Stomach smooth muscle (tissue), 2 donors: Measurements from ENCODE around the gene ULBP2.
"Not testable (repeated sequence)": the region's sequence is repeated elsewhere in the genome, so short reads cannot be mapped to it uniquely, and the experiment has no call there.

ENCODE experiments used
- H3K27ac ChIP-seq: one replicate; pipeline ENCODE4 v1.7.0; 2013; ENCODE audit warnings: mild to moderate bottlenecking, low read length, inconsistent platforms
- H3K27me3 ChIP-seq, 2 donors: one replicate each; pipeline ENCODE4 v1.7.0; 2013; ENCODE audit warnings: low read length in 2 of 2; ENCODE audit not compliant: insufficient read depth in 2 of 2, control insufficient read depth in 1 of 2
- H3K36me3 ChIP-seq, 2 donors: one replicate each; pipeline ENCODE4 v1.7.0; 2013; ENCODE audit warnings: low read length in 2 of 2; ENCODE audit not compliant: control insufficient read depth in 2 of 2, insufficient read depth in 2 of 2
- H3K4me1 ChIP-seq: one replicate; pipeline ENCODE4 v1.7.0; 2013; ENCODE audit warnings: low read length; ENCODE audit not compliant: control insufficient read depth, insufficient read depth
- H3K4me3 ChIP-seq, 2 donors: one replicate each; pipeline ENCODE4 v1.7.0; 2013; ENCODE audit warnings: low read length in 2 of 2
- H3K9ac ChIP-seq, 2 donors: one replicate each; pipeline ENCODE4 v1.7.0; 2013; ENCODE audit warnings: low read length in 2 of 2, mild to moderate bottlenecking in 1 of 2
- H3K9me3 ChIP-seq, 2 donors: one replicate each; pipeline ENCODE4 v1.7.0; 2013; ENCODE audit warnings: low read length in 2 of 2; ENCODE audit not compliant: control insufficient read depth in 2 of 2
- donor health status: healthy.
- donor health status: Pancreatic carcinoma.

Gene ULBP2

GRCh38 chr6:149900620-149901443, 41.0 kb upstream of the ULBP2 start:
- Histone ChIP-seq H3K27ac (no peak overlapping the region), H3K36me3 (no peaks in the 10 kb centered on the region), H3K27me3 (no peaks in the 10 kb centered on the region), H3K9me3 (no peaks in the 10 kb centered on the region), H3K4me3 (no peak overlapping the region), H3K4me1 (peaks cover 25% of the 10 kb centered on the region), H3K9ac (no peak overlapping the region)

DNA sequence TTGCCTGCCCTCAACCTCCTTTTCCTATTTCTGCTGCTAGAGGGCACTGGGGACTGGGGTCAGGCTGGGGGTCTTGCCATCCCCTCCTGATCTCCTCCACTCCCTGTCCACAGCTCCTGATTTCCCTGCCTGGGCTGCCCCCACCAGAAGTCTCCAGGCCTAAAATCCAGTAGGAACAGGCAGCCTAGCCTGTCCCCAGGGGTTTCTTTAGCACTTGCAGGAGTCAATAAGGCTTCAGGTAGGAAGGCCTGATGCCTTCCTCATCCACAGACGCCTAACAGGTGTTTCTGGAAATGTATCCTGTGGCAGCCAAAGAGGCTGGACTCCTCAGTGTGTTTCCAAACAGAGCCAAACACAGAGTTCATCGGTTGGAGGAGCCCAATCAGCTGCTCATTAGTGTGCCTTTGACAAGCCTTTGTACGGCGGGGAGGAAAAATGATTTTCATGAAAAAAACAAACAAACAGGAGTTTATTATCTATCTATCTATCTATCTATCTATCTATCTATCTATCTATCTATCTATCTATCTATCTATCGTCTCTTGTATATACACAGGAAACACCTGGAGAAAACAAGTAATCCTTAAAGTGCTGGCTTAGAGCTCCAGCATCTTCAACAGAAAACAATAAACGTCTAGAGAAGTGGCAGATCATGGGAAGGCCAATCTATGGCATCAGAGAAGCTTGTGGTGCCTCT, 40.2 kb upstream of the ULBP2 start:
- Histone ChIP-seq H3K36me3 (no peaks in the 10 kb centered on the region), H3K9me3 (no peaks in the 10 kb centered on the region), H3K27ac (no peak overlapping the region), H3K27me3 (no peaks in the 10 kb centered on the region), H3K4me1 (peaks cover 17% of the 10 kb centered on the region), H3K9ac (no peak overlapping the region), H3K4me3 (no peak overlapping the region)

DNA sequence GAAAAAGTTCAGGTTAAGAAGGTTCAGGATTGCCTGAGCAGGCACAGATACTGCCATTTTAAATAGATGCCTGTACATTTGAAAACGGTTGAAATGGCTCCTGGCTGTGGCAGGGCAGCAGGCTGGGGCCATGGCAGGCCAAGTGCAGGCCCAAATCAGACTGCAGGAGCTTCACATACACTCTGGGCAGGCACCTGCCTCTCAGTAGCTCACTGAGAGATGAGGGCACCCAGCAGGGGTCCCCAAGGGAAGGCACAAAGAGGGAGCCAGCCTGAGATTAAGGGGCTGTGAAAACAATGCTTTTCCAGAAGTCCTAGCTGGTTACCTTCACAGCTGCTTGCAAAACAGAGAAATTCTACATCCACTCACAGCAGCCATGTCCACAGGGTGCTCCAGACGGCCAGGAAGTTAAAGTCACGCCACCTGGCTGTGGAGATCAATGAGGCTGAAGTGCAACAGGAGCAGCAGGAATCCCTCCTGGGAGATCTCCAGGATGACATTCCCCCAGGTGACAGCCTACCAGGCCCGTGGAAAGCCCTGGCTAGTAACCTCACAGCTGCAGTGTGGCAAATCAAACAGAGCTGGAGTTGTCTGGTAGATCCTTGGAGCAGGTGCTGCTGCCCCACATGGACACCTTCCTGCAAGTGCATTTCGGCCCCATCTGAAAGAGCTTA, 37.7 kb upstream of the ULBP2 start:
- Histone ChIP-seq H3K4me3 (no peak overlapping the region), H3K27me3 (no peaks in the 10 kb centered on the region), H3K4me1 (peaks cover 2% of the 10 kb centered on the region), H3K9me3 (peaks cover 0 to 4% of the 10 kb centered on the region in 2 donors), H3K36me3 (no peaks in the 10 kb centered on the region), H3K27ac (no peak overlapping the region), H3K9ac (no peak overlapping the region)

DNA sequence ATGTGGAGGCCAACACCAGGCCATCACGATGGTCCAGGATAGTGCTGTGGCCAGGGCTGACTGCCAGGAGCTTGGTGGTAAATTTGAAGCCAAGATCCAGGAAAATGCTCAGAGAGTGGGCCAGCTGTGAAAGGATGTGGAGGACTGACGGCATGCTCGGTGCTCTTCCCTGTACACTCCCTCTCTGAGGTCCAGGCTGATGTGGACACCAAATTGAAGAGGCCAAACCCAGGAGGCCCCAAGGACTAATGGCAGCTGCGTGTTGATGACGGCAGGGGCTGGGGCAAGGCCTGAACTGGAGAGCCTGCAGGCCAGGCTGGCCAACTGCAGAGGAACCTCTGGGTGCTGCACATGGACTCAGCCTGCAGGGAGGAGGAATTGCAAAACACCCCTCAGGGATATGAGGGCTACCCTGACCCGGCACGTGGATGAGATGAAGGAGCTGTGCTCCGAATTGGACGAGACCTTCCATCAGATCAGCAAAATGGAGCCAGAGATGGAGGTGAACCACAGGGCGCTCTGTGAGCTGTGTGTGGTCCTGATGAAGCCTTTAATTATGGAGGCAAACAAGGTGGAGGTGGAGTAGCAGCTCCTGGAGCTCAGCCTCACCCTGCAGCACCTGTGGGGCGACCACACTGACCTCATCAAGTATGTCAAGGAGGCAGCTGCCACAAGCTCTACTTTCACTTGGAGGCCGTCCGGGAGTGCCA, 37.0 kb upstream of the ULBP2 start:
- H3K27me3 ChIP-seq, result no peaks in the 10 kb centered on the region
- peaks cover 0 to 4% of the 10 kb centered on the region in 2 donors for H3K9me3 ChIP-seq
- H3K4me1 ChIP-seq, result peaks cover 2% of the 10 kb centered on the region
- H3K9ac ChIP-seq, result no peak overlapping the region
- no peak overlapping the region for H3K27ac ChIP-seq
- H3K4me3 ChIP-seq, result no peak overlapping the region
- H3K36me3 ChIP-seq, result no peaks in the 10 kb centered on the region

DNA sequence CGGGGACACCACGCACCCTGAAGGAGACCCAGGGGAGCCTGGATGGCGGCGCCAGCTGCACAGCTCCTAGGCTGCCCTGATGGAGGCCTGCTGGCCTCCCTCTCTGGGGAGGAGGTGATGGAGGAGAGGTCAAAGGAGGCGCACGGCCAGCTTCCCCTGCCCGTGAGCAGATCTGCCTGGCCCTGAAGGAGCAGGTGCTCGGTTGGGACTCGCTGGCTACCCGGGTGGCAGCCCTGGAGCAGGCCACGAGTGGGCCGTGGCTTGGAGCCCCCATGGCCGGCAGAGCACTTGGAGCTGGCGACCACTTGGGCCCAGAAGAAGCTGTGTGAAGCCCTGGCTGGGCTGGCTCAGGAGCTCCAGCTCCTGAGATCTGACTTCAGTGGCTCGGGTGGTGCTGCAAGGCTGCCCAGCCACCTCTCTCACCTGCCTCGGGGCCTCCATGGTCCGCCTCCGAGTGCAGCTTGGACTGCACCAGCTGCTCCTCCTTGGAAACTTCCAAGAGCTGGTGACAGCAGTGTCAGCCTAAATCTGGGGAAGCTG, 36.4 kb upstream of the ULBP2 start:
- no peaks in the 10 kb centered on the region for H3K27me3 ChIP-seq

GRCh38 chr6:149905911-149906371, 35.9 kb upstream of the ULBP2 start:
- Histone ChIP-seq H3K27me3 (no peaks in the 10 kb centered on the region), H3K4me3 (no peak overlapping the region), H3K9me3 (peaks cover 0 to 4% of the 10 kb centered on the region in 2 donors), H3K36me3 (no peaks in the 10 kb centered on the region), H3K9ac (no peak overlapping the region), H3K4me1 (peaks cover 2% of the 10 kb centered on the region), H3K27ac (no peak overlapping the region)

More for the DNA sequence above, 36.4 kb upstream of the ULBP2 start:
- no peak overlapping the region for H3K9ac ChIP-seq
- H3K4me1 ChIP-seq, result peaks cover 2% of the 10 kb centered on the region
- H3K27ac ChIP-seq, result no peak overlapping the region
- H3K4me3 ChIP-seq, result no peak overlapping the region
- peaks cover 0 to 4% of the 10 kb centered on the region in 2 donors for H3K9me3 ChIP-seq
- no peaks in the 10 kb centered on the region for H3K36me3 ChIP-seq

DNA sequence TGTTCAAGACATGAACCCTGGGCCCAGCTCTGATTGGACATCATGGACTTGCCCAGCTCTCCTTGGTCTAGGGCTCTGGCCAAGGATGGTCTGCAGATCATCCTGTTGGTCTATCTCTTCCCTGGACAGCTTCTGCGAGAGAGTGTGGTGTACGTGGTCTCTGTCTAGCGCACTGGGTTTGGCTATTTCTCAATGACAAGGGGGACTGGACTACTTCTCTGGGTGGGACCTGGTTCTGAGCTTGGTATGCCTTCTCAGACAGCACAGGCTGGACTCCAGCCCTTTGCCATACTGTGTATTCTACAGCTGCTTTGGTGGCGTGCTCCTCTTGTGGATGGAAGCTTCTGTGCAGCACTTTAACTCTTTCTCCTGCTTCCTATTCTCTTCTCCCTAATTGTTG, 35.4 kb upstream of the ULBP2 start:
- Histone ChIP-seq H3K27ac (no peak overlapping the region), H3K9me3 (peaks cover 0 to 4% of the 10 kb centered on the region in 2 donors), H3K36me3 (no peaks in the 10 kb centered on the region), H3K9ac (no peak overlapping the region), H3K4me1 (peaks cover 2% of the 10 kb centered on the region), H3K27me3 (no peaks in the 10 kb centered on the region), H3K4me3 (no peak overlapping the region)

DNA sequence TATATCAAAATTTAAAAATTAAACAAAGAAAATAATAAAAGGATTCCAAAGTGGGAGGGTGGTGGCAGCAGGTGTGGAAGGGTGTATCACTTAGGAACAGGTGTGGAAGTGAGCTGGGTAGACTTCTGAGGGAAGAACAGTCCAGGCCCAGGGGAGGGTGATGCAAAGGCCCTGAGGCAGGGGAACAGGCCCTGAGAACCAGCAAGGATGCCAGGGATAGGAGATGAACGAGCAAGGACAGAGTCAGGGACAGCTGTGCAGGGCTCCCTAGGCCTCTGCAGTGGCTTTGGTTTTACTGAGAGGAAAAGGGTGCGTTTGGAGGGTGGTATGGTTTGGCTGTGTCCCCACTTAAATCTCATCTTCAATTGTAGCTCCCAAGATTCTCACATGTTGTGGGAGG, 34.5 kb upstream of the ULBP2 start:
- peaks cover 0 to 4% of the 10 kb centered on the region in 2 donors for H3K9me3 ChIP-seq
- no peak overlapping the region for H3K9ac ChIP-seq
- no peaks in the 10 kb centered on the region for H3K36me3 ChIP-seq
- H3K27me3 ChIP-seq, result no peaks in the 10 kb centered on the region
- peaks cover 2% of the 10 kb centered on the region for H3K4me1 ChIP-seq
- no peak overlapping the region for H3K4me3 ChIP-seq
- H3K27ac ChIP-seq, result no peak overlapping the region

- H3K36me3 ChIP-seq, H3K4me1 ChIP-seq, H3K9me3 ChIP-seq, H3K27ac ChIP-seq, H3K9ac ChIP-seq, H3K27me3 ChIP-seq, H3K4me3 ChIP-seq: not testable (repeated sequence)
These were observed 33.3 kb upstream of the ULBP2 start for GRCh38 chr6:149908480-149908879.
